Stimulated activated CD4-positive, alpha-beta T cell treated with anti-CD3 and anti-CD28 coated beads, Interleukin-15, amount 100 ng/mL, for 24 hours (primary cell): ENCODE measurements around the gene CETN1.

ENCODE experiments used
- DNase-seq: peaks from one replicate; pipeline ENCODE4 v3.0.0-alpha.2; 2020

CETN1 gene

DNA sequence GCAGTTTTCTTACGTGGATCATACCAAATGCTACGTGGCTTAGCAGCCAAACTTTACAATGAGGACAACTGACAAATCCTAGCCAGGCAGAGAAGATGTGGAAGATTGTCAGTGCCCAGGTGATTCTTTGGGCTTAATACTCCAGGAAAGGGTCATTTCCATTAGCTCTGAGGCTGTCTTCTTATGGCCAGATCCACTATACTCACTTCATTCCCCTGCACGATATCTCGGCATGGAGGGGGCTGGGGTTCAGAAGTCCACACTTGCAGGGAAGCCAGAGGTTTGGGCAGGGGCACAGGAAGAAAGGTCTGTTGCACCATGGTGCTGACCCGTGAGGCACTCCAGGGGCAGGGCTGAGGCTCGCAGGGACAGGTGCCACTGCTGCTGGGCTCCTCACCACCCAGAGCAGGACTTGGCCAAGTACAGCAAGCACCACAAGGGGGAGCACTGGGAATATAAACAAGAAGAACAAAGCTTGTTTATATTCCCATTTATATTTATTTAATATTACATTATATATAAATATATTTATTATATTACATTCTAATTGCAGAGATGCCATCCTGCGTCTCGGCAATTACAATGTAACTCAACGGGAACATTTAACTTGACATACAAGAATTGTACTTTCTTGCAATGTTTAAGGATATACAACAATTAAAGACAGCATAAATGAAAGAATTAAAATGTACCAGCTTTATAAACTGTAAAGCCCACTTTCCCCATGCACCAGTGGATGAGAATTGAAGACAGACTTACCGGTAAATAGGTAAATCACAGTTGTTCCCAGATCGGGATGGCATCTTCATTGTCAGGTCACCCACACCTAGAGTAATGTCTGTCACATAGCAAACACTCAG lies 43.8 kb downstream of the CETN1 start:
- DNase-seq: peak; percentile 77

- DNase-seq: no peak
Observed at GRCh38 chr18:627231-627630, 47.1 kb downstream of the CETN1 start.

- DNase-seq: peak; percentile 23
Observed at GRCh38 chr18:629269-630150, 49.3 kb downstream of the CETN1 start.

DNA sequence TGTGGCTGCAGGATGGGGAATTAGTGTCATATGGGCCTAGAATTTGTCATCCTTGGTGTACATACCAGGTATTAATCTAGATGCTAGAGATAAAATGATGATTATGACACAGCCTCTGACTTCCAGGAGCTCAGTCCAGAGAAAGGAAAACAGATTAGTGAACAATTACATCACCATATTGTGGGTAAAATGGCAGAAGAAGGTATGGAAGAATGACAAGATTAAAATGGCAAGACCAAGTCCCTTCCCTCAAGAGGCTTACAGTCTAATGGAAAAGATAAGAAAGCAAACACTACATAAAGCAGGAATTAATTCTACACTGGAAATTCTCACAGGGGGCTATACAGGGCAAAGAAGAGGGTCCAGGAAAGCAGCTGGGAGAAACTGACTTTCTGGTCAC lies 51.4 kb downstream of the CETN1 start:
- DNase-seq: no peak
